Progenitor cell of endocrine pancreas (in vitro differentiated cells): Measurements from ENCODE around the gene CARTPT. TPM values are rescaled to one million over a fixed set of nuclear protein-coding genes. Genes with fewer than 3 reads are reported as not detected.

Experiments
- DNase-seq: peaks from one replicate; pipeline ENCODE4 v3.0.0; 2021; ENCODE audit warnings: low spot score; ENCODE audit not compliant: unreplicated experiment
- H3K27ac Mint-ChIP-seq: 2 replicates; pipeline ENCODE4 v1.8.0; 2021; ENCODE audit warnings: mild to moderate bottlenecking, moderate library complexity, mixed read lengths
- H3K27me3 Mint-ChIP-seq: 2 replicates; pipeline ENCODE4 v1.8.0; 2021; ENCODE audit warnings: mixed read lengths
- H3K36me3 Mint-ChIP-seq: 2 replicates; pipeline ENCODE4 v1.8.0; 2022; ENCODE audit warnings: mixed read lengths; ENCODE audit not compliant: insufficient read depth
- H3K4me1 Mint-ChIP-seq: 2 replicates; pipeline ENCODE4 v1.8.0; 2021; ENCODE audit warnings: low read depth, mixed read lengths
- H3K4me3 Mint-ChIP-seq: 2 replicates; pipeline ENCODE4 v1.8.0; 2021; ENCODE audit warnings: low read depth, mild to moderate bottlenecking, moderate library complexity, mixed read lengths
- H3K9me3 Mint-ChIP-seq: 2 replicates; pipeline ENCODE4 v1.8.0; 2021; ENCODE audit warnings: low read depth, mixed read lengths
- CTCF ChIP-seq: fragments of 200-600 bp; sonication (generic); IDR thresholded peaks from one replicate; pipeline ENCODE4 v1.5.0; 2021; ENCODE audit warnings: antibody characterized with exemption, mild to moderate bottlenecking; ENCODE audit not compliant: unreplicated experiment
- long read RNA-seq: library from polyadenylated mRNA; unstranded; transcript quantifications from one replicate; pipeline ENCODE4 v2.0.0, GENCODE V29; 2020
- total RNA-seq: library from RNA; stranded (reverse); gene quantifications from 2 replicates; pipeline ENCODE4 v1.2.1, GENCODE V29; 2021

CARTPT gene
- not detected in 2 replicates for total RNA-seq
- long read RNA-seq, result 0 reads

GRCh38 chr5:71719063-71719964 lies at the start of gene CARTPT:
CARTPT (plus strand) TSS chr5:71719275; CDS start chr5:71719294, 19 bp downstream.
- H3K27me3 Mint-ChIP-seq, result peaks cover 91% of the 10 kb centered on the region
- no peak within 1 kb of the TSS for H3K4me3 Mint-ChIP-seq
- H3K4me1 Mint-ChIP-seq, result peaks cover 10% of the 10 kb centered on the region
- no peaks in the 10 kb centered on the region for H3K36me3 Mint-ChIP-seq
- peak; percentile 62 for DNase-seq
- H3K9me3 Mint-ChIP-seq, result peaks cover 3% of the 10 kb centered on the region
- no peak within 1 kb of the TSS for H3K27ac Mint-ChIP-seq
- TF ChIP-seq CTCF, result no peak

GRCh38 chr5:71677977-71678376 lies 41.1 kb upstream of the CARTPT start:
- peaks cover 15% of the 10 kb centered on the region for H3K27me3 Mint-ChIP-seq
- no peak overlapping the region for H3K4me3 Mint-ChIP-seq
- DNase-seq, result no peak
- H3K4me1 Mint-ChIP-seq, result no peaks in the 10 kb centered on the region
- no peaks in the 10 kb centered on the region for H3K36me3 Mint-ChIP-seq
- no peak overlapping the region for H3K27ac Mint-ChIP-seq
- no peak for TF ChIP-seq CTCF
- peaks cover 6% of the 10 kb centered on the region for H3K9me3 Mint-ChIP-seq

- TF ChIP-seq CTCF, result no peak
- H3K36me3 Mint-ChIP-seq, result no peaks in the 10 kb centered on the region
- H3K4me1 Mint-ChIP-seq, result no peaks in the 10 kb centered on the region
- no peak overlapping the region for H3K27ac Mint-ChIP-seq
- peaks cover 7% of the 10 kb centered on the region for H3K9me3 Mint-ChIP-seq
- peaks cover 15% of the 10 kb centered on the region for H3K27me3 Mint-ChIP-seq
- no peak overlapping the region for H3K4me3 Mint-ChIP-seq
- DNase-seq, result no peak
Observed at GRCh38 chr5:71679714-71680113, 39.4 kb upstream of the CARTPT start.

- no peak overlapping the region for H3K27ac Mint-ChIP-seq
- peaks cover 12% of the 10 kb centered on the region for H3K9me3 Mint-ChIP-seq
Observed at GRCh38 chr5:71680510-71680909, 38.6 kb upstream of the CARTPT start.

GRCh38 chr5:71681296-71681695 lies 37.8 kb upstream of the CARTPT start:
- Mint-ChIP-seq H3K36me3 (peaks cover 2% of the 10 kb centered on the region), H3K9me3 (peaks cover 18% of the 10 kb centered on the region), H3K27ac (no peak overlapping the region), H3K4me1 (no peaks in the 10 kb centered on the region), H3K4me3 (no peak overlapping the region), H3K27me3 (peaks cover 15% of the 10 kb centered on the region)
- TF ChIP-seq CTCF, result no peak
- no peak for DNase-seq

More at GRCh38 chr5:71680510-71680909, 38.6 kb upstream of the CARTPT start:
- H3K36me3 Mint-ChIP-seq, result no peaks in the 10 kb centered on the region
- H3K4me1 Mint-ChIP-seq, result no peaks in the 10 kb centered on the region
- H3K27me3 Mint-ChIP-seq, result peaks cover 15% of the 10 kb centered on the region
- DNase-seq, result no peak
- TF ChIP-seq CTCF, result no peak
- H3K4me3 Mint-ChIP-seq, result no peak overlapping the region
